Mesodermal cell (in vitro differentiated cells): ENCODE data around the gene TYW5. TPM values are rescaled to one million over a fixed set of nuclear protein-coding genes. Genes with fewer than 3 reads are reported as not detected.
A peak's percentile ranks its signal among the peaks of the same experiment; 100 is the strongest.

Experiments used
- H3K27ac ChIP-seq: 2 replicates; pipeline ENCODE4 v1.7.0; 2013; ENCODE audit warnings: mild to moderate bottlenecking, low read depth, low read length, moderate library complexity; ENCODE audit not compliant: severe bottlenecking
- H3K36me3 ChIP-seq: 2 replicates; pipeline ENCODE4 v1.7.1; 2013; ENCODE audit warnings: mild to moderate bottlenecking, low read length, moderate library complexity; ENCODE audit not compliant: control insufficient read depth, insufficient read depth
- H3K4me1 ChIP-seq: one replicate; pipeline ENCODE4 v1.7.1; 2013; ENCODE audit warnings: mild to moderate bottlenecking, low read length; ENCODE audit not compliant: insufficient read depth, control insufficient read depth, poor library complexity, severe bottlenecking
- H3K4me3 ChIP-seq: 2 replicates; pipeline ENCODE4 v1.7.0; 2013; ENCODE audit warnings: low read length, control low read depth, mild to moderate bottlenecking; ENCODE audit not compliant: insufficient read depth, poor library complexity, severe bottlenecking; ENCODE audit errors: extremely low read depth
- H3K9me3 ChIP-seq: 2 replicates; pipeline ENCODE4 v1.7.1; 2013; ENCODE audit warnings: mild to moderate bottlenecking, low read length, moderate library complexity; ENCODE audit not compliant: control insufficient read depth
- WGBS, 2 experiments: methylation state at CpG; one replicate each; pipeline ENCODE4 v1.1.5; 2013; ENCODE audit warnings: missing lambda C conversion rate in 2 of 2; ENCODE audit not compliant: insufficient coverage in 2 of 2; 5-methylcytosine and 5-hydroxymethylcytosine counted together
- polyA plus RNA-seq, 2 experiments: library from polyadenylated mRNA; stranded (reverse); fragments of 50-300 nt; gene quantifications; one replicate each; pipeline ENCODE4 v1.2.3, GENCODE V29; 2013

Gene TYW5
- polyA plus RNA-seq (2013, experiment 1 of 2) = 8.3 TPM
- 7.8 TPM for polyA plus RNA-seq (2013, experiment 2 of 2)

GRCh38 chr2:199955339-199956061 is at the start of gene TYW5, which contains the start of gene MAIP1:
Gene TYW5 (minus strand): TSS chr2:199955491. CDS start chr2:199955470, 21 bp downstream.
Gene MAIP1 (plus strand): TSS chr2:199955582. CDS start chr2:199955799, 217 bp downstream.
- peaks cover 4% of the 10 kb centered on the region for H3K4me1 ChIP-seq
- peak within 1 kb of the TSS; percentile 93 for H3K4me3 ChIP-seq
- peak within 1 kb of the TSS; percentile 95 for H3K27ac ChIP-seq
- H3K9me3 ChIP-seq = no peaks in the 10 kb centered on the region
- H3K36me3 ChIP-seq = peaks cover 38% of the 10 kb centered on the region
- 0% methylated on average over 60 to 61 of the region's 64 CpGs for WGBS, 2 experiments

- no CpG with 5 or more reads among the region's 1 CpG for WGBS, 2 experiments
- H3K9me3 ChIP-seq = peaks cover 5% of the 10 kb centered on the region
- H3K4me3 ChIP-seq = no peak overlapping the region
- no peaks in the 10 kb centered on the region for H3K36me3 ChIP-seq
- H3K4me1 ChIP-seq = peaks cover 3% of the 10 kb centered on the region
- no peak overlapping the region for H3K27ac ChIP-seq
Measured at GRCh38 chr2:200003444-200003843, 48.2 kb upstream of the TYW5 start.

GRCh38 chr2:200000444-200001163 is 45.3 kb upstream of the TYW5 start:
- Histone ChIP-seq H3K36me3 (no peaks in the 10 kb centered on the region), H3K27ac (no peak overlapping the region), H3K9me3 (no peaks in the 10 kb centered on the region), H3K4me3 (no peak overlapping the region), H3K4me1 (peaks cover 3% of the 10 kb centered on the region)
- 100% methylated on average over 1 of the region's 2 CpGs for WGBS, 2 experiments

GRCh38 chr2:199999166-199999565 is 43.9 kb upstream of the TYW5 start:
- 100% methylated on average over 3 of the region's 4 CpGs for WGBS, 2 experiments
- H3K36me3 ChIP-seq = no peaks in the 10 kb centered on the region
- peaks cover 3% of the 10 kb centered on the region for H3K4me1 ChIP-seq
- H3K9me3 ChIP-seq = no peaks in the 10 kb centered on the region
- H3K4me3 ChIP-seq = no peak overlapping the region
- H3K27ac ChIP-seq = no peak overlapping the region

GRCh38 chr2:199997296-199997695 is 42.0 kb upstream of the TYW5 start:
- WGBS, 2 experiments = 97% methylated on average over 3 of the region's 3 CpGs
- Histone ChIP-seq H3K27ac (no peak overlapping the region), H3K36me3 (no peaks in the 10 kb centered on the region), H3K9me3 (no peaks in the 10 kb centered on the region), H3K4me3 (no peak overlapping the region), H3K4me1 (no peaks in the 10 kb centered on the region)

GRCh38 chr2:199994896-199995295 is 39.6 kb upstream of the TYW5 start:
- H3K9me3 ChIP-seq = no peaks in the 10 kb centered on the region
- no peak overlapping the region for H3K27ac ChIP-seq
- no peaks in the 10 kb centered on the region for H3K36me3 ChIP-seq
- no peak overlapping the region for H3K4me3 ChIP-seq
- peaks cover 2% of the 10 kb centered on the region for H3K4me1 ChIP-seq
- 91 to 100% methylated on average over 1 of the region's 2 CpGs for WGBS, 2 experiments

GRCh38 chr2:199994371-199994770 is 39.1 kb upstream of the TYW5 start:
- Histone ChIP-seq H3K27ac (no peak overlapping the region), H3K9me3 (no peaks in the 10 kb centered on the region), H3K4me1 (peaks cover 2% of the 10 kb centered on the region), H3K36me3 (no peaks in the 10 kb centered on the region), H3K4me3 (no peak overlapping the region)
- 89 to 94% methylated on average over 2 to 3 of the region's 3 CpGs for WGBS, 2 experiments

- Histone ChIP-seq H3K27ac (no peak overlapping the region), H3K4me3 (no peak overlapping the region), H3K36me3 (no peaks in the 10 kb centered on the region), H3K9me3 (no peaks in the 10 kb centered on the region), H3K4me1 (peaks cover 15% of the 10 kb centered on the region)
- 87 to 89% methylated on average over 1 to 2 of the region's 3 CpGs for WGBS, 2 experiments
Measured at GRCh38 chr2:199992296-199992695, 37.0 kb upstream of the TYW5 start.

- Histone ChIP-seq H3K4me1 (peaks cover 15% of the 10 kb centered on the region), H3K4me3 (no peak overlapping the region), H3K36me3 (no peaks in the 10 kb centered on the region), H3K27ac (no peak overlapping the region), H3K9me3 (no peaks in the 10 kb centered on the region)
- WGBS, 2 experiments = 94 to 100% methylated on average over 2 of the region's 2 CpGs
Measured at GRCh38 chr2:199991691-199992090, 36.4 kb upstream of the TYW5 start.

- WGBS, 2 experiments = 89 to 100% methylated on average over 3 to 4 of the region's 5 CpGs
- H3K4me3 ChIP-seq = no peak overlapping the region
- no peak overlapping the region for H3K27ac ChIP-seq
- H3K4me1 ChIP-seq = peaks cover 15% of the 10 kb centered on the region
- H3K36me3 ChIP-seq = no peaks in the 10 kb centered on the region
- no peaks in the 10 kb centered on the region for H3K9me3 ChIP-seq
Measured at GRCh38 chr2:199989822-199990221, 34.5 kb upstream of the TYW5 start.

GRCh38 chr2:199988151-199988550 is 32.9 kb upstream of the TYW5 start:
- H3K36me3 ChIP-seq = no peaks in the 10 kb centered on the region
- 93 to 100% methylated on average over 1 to 4 of the region's 7 CpGs for whole genome bisulfite sequencing, 2 experiments
- peaks cover 15% of the 10 kb centered on the region for H3K4me1 ChIP-seq
- no peaks in the 10 kb centered on the region for H3K9me3 ChIP-seq
- H3K27ac ChIP-seq = peak overlapping the region; percentile 63
- no peak overlapping the region for H3K4me3 ChIP-seq
